Parathyroid adenoma (tissue), 2 donors: ENCODE measurements around the gene WIZ.
"Not testable (repeated sequence)": the region's sequence is repeated elsewhere in the genome, so short reads cannot be mapped to it uniquely, and the experiment has no call there.

Source experiments
- H2AFZ ChIP-seq: fragments of 300-600 bp; sonication (generic); one replicate; pipeline ENCODE4 v1.7.0; 2017; ENCODE audit warnings: antibody characterized with exemption, mild to moderate bottlenecking
- H3K27ac ChIP-seq: fragments of 300-600 bp; sonication (generic); one replicate; pipeline ENCODE4 v1.7.0; 2017
- H3K27me3 ChIP-seq: fragments of 300-600 bp; sonication (generic); one replicate; pipeline ENCODE4 v1.7.0; 2017; ENCODE audit warnings: low read length; ENCODE audit not compliant: control insufficient read depth, insufficient read depth
- H3K36me3 ChIP-seq: fragments of 300-600 bp; sonication (generic); one replicate; pipeline ENCODE4 v1.7.0; 2017; ENCODE audit warnings: low read length; ENCODE audit not compliant: control insufficient read depth, insufficient read depth
- H3K4me1 ChIP-seq: fragments of 300-600 bp; sonication (generic); one replicate; pipeline ENCODE4 v1.7.0; 2017; ENCODE audit warnings: control low read depth
- H3K4me2 ChIP-seq: fragments of 300-600 bp; sonication (generic); one replicate; pipeline ENCODE4 v1.7.0; 2017; ENCODE audit warnings: low read length
- H3K4me3 ChIP-seq: fragments of 300-600 bp; sonication (generic); one replicate; pipeline ENCODE4 v1.7.0; 2017; ENCODE audit warnings: low read depth, low read length
- H3K79me2 ChIP-seq: fragments of 300-600 bp; sonication (generic); one replicate; pipeline ENCODE4 v1.7.0; 2017; ENCODE audit warnings: control low read depth
- H3K9ac ChIP-seq: fragments of 300-600 bp; sonication (generic); one replicate; pipeline ENCODE4 v1.7.0; 2017; ENCODE audit warnings: mild to moderate bottlenecking
- H3K9me3 ChIP-seq: fragments of 300-600 bp; sonication (generic); one replicate; pipeline ENCODE4 v1.7.0; 2017; ENCODE audit warnings: low read length; ENCODE audit not compliant: control insufficient read depth
- TF ChIP-seq, protein P1 (sequence below): fragments of 300-600 bp; sonication (generic); IDR thresholded peaks from one replicate; pipeline ENCODE4 v1.7.0; 2017; ENCODE audit warnings: antibody characterized with exemption, mild to moderate bottlenecking
- donor health status: primary hyperparathyroidism.

WIZ gene

GRCh38 chr19:15476325-15476724, 26.6 kb upstream of the WIZ start:
- H3K36me3 ChIP-seq = no peaks in the 10 kb centered on the region

GRCh38 chr19:15475611-15476010, 25.9 kb upstream of the WIZ start:
- no peak overlapping the region for H3K4me2 ChIP-seq
- no peaks in the 10 kb centered on the region for H3K9me3 ChIP-seq
- H3K4me1 ChIP-seq = peaks cover 6% of the 10 kb centered on the region
- H3K27me3 ChIP-seq = no peaks in the 10 kb centered on the region
- no peaks in the 10 kb centered on the region for H3K36me3 ChIP-seq
- no peak overlapping the region for H2AFZ ChIP-seq
- H3K79me2 ChIP-seq = no peaks in the 10 kb centered on the region
- no peak overlapping the region for H3K27ac ChIP-seq
- H3K9ac ChIP-seq = no peak overlapping the region
- H3K4me3 ChIP-seq = no peak overlapping the region
- TF ChIP-seq, protein P1, sequence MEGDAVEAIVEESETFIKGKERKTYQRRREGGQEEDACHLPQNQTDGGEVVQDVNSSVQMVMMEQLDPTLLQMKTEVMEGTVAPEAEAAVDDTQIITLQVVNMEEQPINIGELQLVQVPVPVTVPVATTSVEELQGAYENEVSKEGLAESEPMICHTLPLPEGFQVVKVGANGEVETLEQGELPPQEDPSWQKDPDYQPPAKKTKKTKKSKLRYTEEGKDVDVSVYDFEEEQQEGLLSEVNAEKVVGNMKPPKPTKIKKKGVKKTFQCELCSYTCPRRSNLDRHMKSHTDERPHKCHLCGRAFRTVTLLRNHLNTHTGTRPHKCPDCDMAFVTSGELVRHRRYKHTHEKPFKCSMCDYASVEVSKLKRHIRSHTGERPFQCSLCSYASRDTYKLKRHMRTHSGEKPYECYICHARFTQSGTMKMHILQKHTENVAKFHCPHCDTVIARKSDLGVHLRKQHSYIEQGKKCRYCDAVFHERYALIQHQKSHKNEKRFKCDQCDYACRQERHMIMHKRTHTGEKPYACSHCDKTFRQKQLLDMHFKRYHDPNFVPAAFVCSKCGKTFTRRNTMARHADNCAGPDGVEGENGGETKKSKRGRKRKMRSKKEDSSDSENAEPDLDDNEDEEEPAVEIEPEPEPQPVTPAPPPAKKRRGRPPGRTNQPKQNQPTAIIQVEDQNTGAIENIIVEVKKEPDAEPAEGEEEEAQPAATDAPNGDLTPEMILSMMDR = no peak

More at GRCh38 chr19:15476325-15476724, 26.6 kb upstream of the WIZ start:
- no peak overlapping the region for H3K4me3 ChIP-seq
- TF ChIP-seq, protein P1 = no peak
- H3K4me1 ChIP-seq = peaks cover 6% of the 10 kb centered on the region
- no peak overlapping the region for H2AFZ ChIP-seq
- H3K79me2 ChIP-seq = no peaks in the 10 kb centered on the region
- no peak overlapping the region for H3K27ac ChIP-seq
- no peak overlapping the region for H3K9ac ChIP-seq
- no peaks in the 10 kb centered on the region for H3K27me3 ChIP-seq
- no peak overlapping the region for H3K4me2 ChIP-seq
- no peaks in the 10 kb centered on the region for H3K9me3 ChIP-seq

- Histone ChIP-seq H3K9ac (no peak overlapping the region), H3K36me3 (no peaks in the 10 kb centered on the region), H3K27me3 (no peaks in the 10 kb centered on the region), H2AFZ (no peak overlapping the region), H3K27ac (no peak overlapping the region), H3K9me3 (no peaks in the 10 kb centered on the region), H3K4me3 (no peak overlapping the region), H3K4me1 (peaks cover 6% of the 10 kb centered on the region), H3K79me2 (no peaks in the 10 kb centered on the region), H3K4me2 (no peak overlapping the region)
- TF ChIP-seq, protein P1 = no peak
These were observed 25.4 kb upstream of the WIZ start for GRCh38 chr19:15475169-15475568.

- not testable (repeated sequence) for H3K4me3 ChIP-seq, H2AFZ ChIP-seq, H3K9ac ChIP-seq, H3K4me1 ChIP-seq, H3K79me2 ChIP-seq, H3K4me2 ChIP-seq, H3K9me3 ChIP-seq, H3K27ac ChIP-seq, H3K27me3 ChIP-seq, H3K36me3 ChIP-seq
These were observed 24.1 kb upstream of the WIZ start for GRCh38 chr19:15473821-15474220.

DNA sequence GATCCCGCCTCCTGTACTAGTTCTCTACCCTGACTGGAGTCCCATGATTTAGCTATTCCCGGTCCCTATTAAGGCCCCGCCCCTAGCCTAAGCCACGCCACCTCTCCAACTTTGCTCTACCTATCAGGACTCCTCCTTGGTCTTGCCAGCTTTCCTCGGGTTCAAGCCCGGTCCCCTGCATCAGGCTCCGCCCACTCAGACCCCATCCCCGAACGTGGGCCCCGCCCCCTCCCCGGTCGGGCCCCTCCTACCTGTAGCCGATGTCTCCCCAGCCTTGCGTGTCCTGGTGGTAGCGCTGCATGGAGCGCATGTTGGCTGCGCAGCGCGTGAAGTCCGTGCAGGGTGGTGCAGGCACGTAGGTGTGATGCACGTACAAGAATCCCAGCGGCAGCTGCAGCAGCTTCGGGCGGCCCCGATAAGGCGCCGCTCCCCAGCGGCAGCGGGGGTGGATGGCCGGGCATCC, 21.9 kb upstream of the WIZ start:
- Histone ChIP-seq H3K27me3 (no peaks in the 10 kb centered on the region), H2AFZ (no peak overlapping the region), H3K9me3 (no peaks in the 10 kb centered on the region), H3K9ac (no peak overlapping the region), H3K4me2 (no peak overlapping the region), H3K4me1 (no peaks in the 10 kb centered on the region), H3K27ac (no peak overlapping the region), H3K4me3 (no peak overlapping the region), H3K79me2 (no peaks in the 10 kb centered on the region), H3K36me3 (no peaks in the 10 kb centered on the region)
- TF ChIP-seq, protein P1 = no peak
